GM12878 (cell line): ENCODE results near the gene CTNNA1. TPM values are rescaled to one million over a fixed set of nuclear protein-coding genes. Genes with fewer than 3 reads are reported as not detected.
A peak's percentile ranks its signal among the peaks of the same experiment; 100 is the strongest.
"Not testable (repeated sequence)": the region's sequence is repeated elsewhere in the genome, so short reads cannot be mapped to it uniquely, and the experiment has no call there.

ENCODE experiments used
- ATAC-seq: fragments of 200-7000 bp; cut with Tn5 transposase; 3 replicates; pipeline ENCODE4 v1.9.1; 2020; ENCODE audit warnings: mild to moderate bottlenecking, moderate library complexity
- BruUV-seq: library from RNA; stranded (reverse); fragments of 400-500 nt; replicated peaks from 2 replicates; lab custom pipeline; 2021; lab: Mats Ljungman, UMichigan
- CTCF ChIA-PET: fragments of 300-600 bp; sonication (Branson Sonifier 250); formaldehyde crosslinking; extraction: SDS; loops from one replicate; lab custom pipeline; 2021; ENCODE audit warnings: inconsistent platforms; lab: Yijun Ruan, JAX
- POLR2A ChIA-PET: fragments of 350-600 bp; formaldehyde crosslinking; extraction: SDS; loops from one replicate; lab custom pipeline; 2021; ENCODE audit warnings: inconsistent platforms; lab: Charles Lee
- RAD21 ChIA-PET: fragments of 300-600 bp; sonication (Branson Sonifier 250); formaldehyde crosslinking; loops from one replicate; lab custom pipeline; 2023; ENCODE audit warnings: antibody characterized with exemption; ENCODE audit not compliant: unreplicated experiment; lab: Charles Lee
- SMC1A ChIA-PET: fragments of 300-600 bp; sonication (Branson Sonifier 250); formaldehyde crosslinking; loops from one replicate; lab custom pipeline; 2023; ENCODE audit not compliant: unreplicated experiment, uncharacterized antibody; lab: Charles Lee
- DNase-seq: peaks from one replicate; pipeline ENCODE4 v3.0.0-alpha.2; 2011; ENCODE audit warnings: low read depth, low spot score
- FAIRE-seq: peaks from 3 replicates; lab custom pipeline; 2011; peaks lifted over from hg19 to GRCh38; lab: Jason Lieb, UNC
- H2AFZ ChIP-seq: 2 replicates; pipeline ENCODE4 v1.6.0; 2011; ENCODE audit warnings: low read depth, low read length, control low read depth; ENCODE audit not compliant: control insufficient read depth
- H3K27ac ChIP-seq: 2 replicates; pipeline ENCODE4 v1.5.1; 2011; ENCODE audit warnings: control low read depth; ENCODE audit not compliant: control insufficient read depth, insufficient read depth
- H3K27me3 ChIP-seq, 2 experiments: replicated peaks in 1 of 2; 2 replicates each; pipeline versions ENCODE4 v1.6.0 to v1.6.1; 2011; ENCODE audit warnings: low read length in 1 of 2; ENCODE audit not compliant: control insufficient read depth in 2 of 2, insufficient read depth in 2 of 2
- H3K36me3 ChIP-seq, 2 experiments: 2 replicates each; pipeline ENCODE4 v1.5.1; 2011; ENCODE audit warnings: low read length in 1 of 2; ENCODE audit not compliant: control insufficient read depth in 2 of 2, insufficient read depth in 2 of 2
- H3K4me1 ChIP-seq: 2 replicates; pipeline ENCODE4 v1.6.1; 2011; ENCODE audit warnings: mild to moderate bottlenecking, low read length, moderate library complexity, mixed read lengths; ENCODE audit not compliant: control insufficient read depth, insufficient read depth
- H3K4me2 ChIP-seq: 2 replicates; pipeline ENCODE4 v1.6.0; 2011; ENCODE audit warnings: control low read depth; ENCODE audit not compliant: control insufficient read depth, insufficient read depth
- H3K4me3 ChIP-seq: fragments of 200-600 bp; sonication (generic); 2 replicates; pipeline ENCODE4 v1.5.1; 2016
- H3K79me2 ChIP-seq: 2 replicates; pipeline ENCODE4 v1.6.0; 2011; ENCODE audit warnings: low read length; ENCODE audit not compliant: control insufficient read depth, insufficient read depth
- H3K9ac ChIP-seq: 2 replicates; pipeline ENCODE4 v1.8.0; 2011; ENCODE audit warnings: low read length, control low read depth, mixed read lengths; ENCODE audit not compliant: control insufficient read depth, insufficient read depth
- H3K9me3 ChIP-seq: replicated peaks from 3 replicates; pipeline ENCODE4 v1.5.1; 2011; ENCODE audit warnings: mild to moderate bottlenecking, low read length; ENCODE audit not compliant: control insufficient read depth, insufficient read depth
- H4K20me1 ChIP-seq: 2 replicates; pipeline ENCODE4 v1.6.0; 2011; ENCODE audit not compliant: control insufficient read depth, insufficient read depth
- ASH2L ChIP-seq: fragments of 300-600, 200-600 bp; sonication (generic); IDR thresholded peaks from 2 replicates; pipeline ENCODE4 v1.6.1; 2017; ENCODE audit warnings: low read depth, mild to moderate bottlenecking, borderline replicate concordance
- ATF3 ChIP-seq: IDR thresholded peaks from 2 replicates; pipeline ENCODE4 v1.6.1; 2011; ENCODE audit warnings: low read depth, mild to moderate bottlenecking, low read length, moderate library complexity, borderline replicate concordance; ENCODE audit errors: extremely low read depth
- BMI1 ChIP-seq: fragments of 450-650 bp; IDR thresholded peaks from 2 replicates; pipeline ENCODE4 v1.6.1; 2016; ENCODE audit warnings: mild to moderate bottlenecking, moderate library complexity, borderline replicate concordance
- CBFB ChIP-seq: IDR thresholded peaks from 2 replicates; pipeline ENCODE4 v1.6.1; 2016; ENCODE audit warnings: antibody characterized with exemption, low read depth
- CHD2 ChIP-seq: IDR thresholded peaks from 2 replicates; pipeline ENCODE4 v1.6.1; 2011; ENCODE audit warnings: low read depth, low read length, improper control_type of control experiment, borderline replicate concordance
- CHD4 ChIP-seq: fragments of 200-600 bp; sonication (generic); IDR thresholded peaks from 2 replicates; pipeline ENCODE4 v1.6.1; 2016; ENCODE audit warnings: mild to moderate bottlenecking
- ETV6 ChIP-seq, 2 experiments: fragments of 450-650 bp in 1 of 2; IDR thresholded peaks in 1 of 2; conservative IDR thresholded peaks in 1 of 2; 2 replicates each; pipeline ENCODE4 v1.6.1; 2014; ENCODE audit warnings: antibody characterized with exemption in 1 of 2, borderline replicate concordance in 1 of 2, low read depth in 1 of 2, mild to moderate bottlenecking in 1 of 2, moderate library complexity in 1 of 2
- HDGF ChIP-seq: fragments of 450-650 bp; IDR thresholded peaks from 2 replicates; pipeline ENCODE4 v1.6.1; 2016; ENCODE audit warnings: antibody characterized with exemption
- IKZF1 ChIP-seq: fragments of 450-650 bp; conservative IDR thresholded peaks from 2 replicates; pipeline ENCODE4 v1.6.1; 2017; ENCODE audit warnings: antibody characterized with exemption, mild to moderate bottlenecking
- NR2F1 ChIP-seq: fragments of 450-650 bp; conservative IDR thresholded peaks from 2 replicates; pipeline ENCODE4 v1.6.1; 2017; ENCODE audit warnings: mild to moderate bottlenecking
- POLR2AphosphoS5 ChIP-seq: IDR thresholded peaks from 2 replicates; pipeline ENCODE4 v1.6.1; 2011; ENCODE audit warnings: mild to moderate bottlenecking, low read length, inconsistent platforms
- RFX5 ChIP-seq: IDR thresholded peaks from 2 replicates; pipeline ENCODE4 v1.6.1; 2011; ENCODE audit warnings: low read depth, low read length, improper control_type of control experiment
- SUZ12 ChIP-seq: fragments of 200-600 bp; sonication (generic); IDR thresholded peaks from one replicate; pipeline ENCODE4 v1.6.1; 2018; ENCODE audit warnings: antibody characterized with exemption, mild to moderate bottlenecking; ENCODE audit not compliant: unreplicated experiment
- TAF1 ChIP-seq: IDR thresholded peaks from 2 replicates; pipeline ENCODE4 v1.6.1; 2011; ENCODE audit warnings: mild to moderate bottlenecking, low read depth, low read length, borderline replicate concordance
- TCF7 ChIP-seq: IDR thresholded peaks from 2 replicates; pipeline ENCODE4 v1.6.1; 2014; ENCODE audit warnings: antibody characterized with exemption, borderline replicate concordance
- ZNF217 ChIP-seq: fragments of 450-650 bp; IDR thresholded peaks from 2 replicates; pipeline ENCODE4 v1.6.1; 2017; ENCODE audit warnings: antibody characterized with exemption, mild to moderate bottlenecking
- WGBS: methylation state at CpG from one replicate; pipeline ENCODE4 v1.1.6; 2016; ENCODE audit warnings: low lambda C conversion rate; ENCODE audit not compliant: insufficient replicate concordance, insufficient coverage; ENCODE audit errors: missing lambda C conversion rate; 5-methylcytosine and 5-hydroxymethylcytosine counted together
- in situ Hi-C: fragments of 300-500 bp; cut with MboI; formaldehyde crosslinking; loops from 9 replicates; pipeline ENCODE4 v1.14.3; 2018; ENCODE audit warnings: mixed read lengths
- intact Hi-C: fragments of 100-400 bp; cut with micrococcal nuclease; formaldehyde crosslinking; loops from one replicate; pipeline ENCODE4 v1.14.2; 2022; ENCODE audit not compliant: unreplicated experiment
- polyA plus RNA-seq, 11 experiments: library from polyadenylated mRNA; depleted of rRNA in 4 of 11; unstranded in 6 of 11; stranded (reverse) in 5 of 11; fragments of >200 nt; fragmentation: Nextera tagmentation in 4 of 11; fragmentation: Illumina TruSeq in 1 of 11; extraction: Ambion mirVana in 4 of 11; extraction: Trizol in 1 of 11; gene quantifications; 1 replicate in 1 of 11; 2 replicates in 10 of 11; pipeline versions ENCODE4 v1.2.1 to v1.2.3, GENCODE V29; 2011 to 2016; ENCODE audit warnings: inconsistent platforms in 2 of 11, missing spikeins in 2 of 11, low read depth in 1 of 11
- total RNA-seq, 4 experiments: library from RNA; depleted of rRNA in 3 of 4; stranded (reverse); fragments of >200 nt in 3 of 4; fragmentation: Illumina TruSeq in 1 of 4; extraction: Trizol in 1 of 4; gene quantifications; 2 replicates each; pipeline versions ENCODE4 v1.2.1 to v1.2.3, GENCODE V29; 2013 to 2021
- TF ChIP-seq, protein P1 (sequence below): fragments of 450-650 bp; IDR thresholded peaks from 2 replicates; pipeline ENCODE4 v1.6.1; 2018; ENCODE audit warnings: borderline replicate concordance, mild to moderate bottlenecking; ENCODE audit not compliant: partially characterized antibody

The CTNNA1 gene
- total and polyA plus RNA-seq, 10 of the 15 experiments (the other 5 are each of a cell fraction or from before 2014, with no cell fraction given), result 32.6 to 104 (median 57.7) TPM

- TF ChIP-seq TAF1 (peak; percentile 19; the same call in 1 of the 2 replicates), ETV6 (conservative IDR thresholded peaks at IDR 0.05 in 1 of 2, IDR thresholded peaks at IDR 0.05 in 1 of 2; ENCODE audit: borderline replicate concordance in 1 of 2, low read depth in 1 of 2) (no peak), NR2F1 (peak; percentile 85), BMI1 (no peak), CBFB (no peak), SUZ12 (no peak), IKZF1 (peak; percentile 90), RFX5 (no peak), CHD4 (no peak), CHD2 (no peak), ZNF217 (peak; percentile 37), HDGF (no peak), ASH2L (no peak), TCF7 (no peak), POLR2AphosphoS5 (peak; percentile 48; the same call in 1 of the 2 replicates), ATF3 (no peak)
- TF ChIP-seq, protein P1, sequence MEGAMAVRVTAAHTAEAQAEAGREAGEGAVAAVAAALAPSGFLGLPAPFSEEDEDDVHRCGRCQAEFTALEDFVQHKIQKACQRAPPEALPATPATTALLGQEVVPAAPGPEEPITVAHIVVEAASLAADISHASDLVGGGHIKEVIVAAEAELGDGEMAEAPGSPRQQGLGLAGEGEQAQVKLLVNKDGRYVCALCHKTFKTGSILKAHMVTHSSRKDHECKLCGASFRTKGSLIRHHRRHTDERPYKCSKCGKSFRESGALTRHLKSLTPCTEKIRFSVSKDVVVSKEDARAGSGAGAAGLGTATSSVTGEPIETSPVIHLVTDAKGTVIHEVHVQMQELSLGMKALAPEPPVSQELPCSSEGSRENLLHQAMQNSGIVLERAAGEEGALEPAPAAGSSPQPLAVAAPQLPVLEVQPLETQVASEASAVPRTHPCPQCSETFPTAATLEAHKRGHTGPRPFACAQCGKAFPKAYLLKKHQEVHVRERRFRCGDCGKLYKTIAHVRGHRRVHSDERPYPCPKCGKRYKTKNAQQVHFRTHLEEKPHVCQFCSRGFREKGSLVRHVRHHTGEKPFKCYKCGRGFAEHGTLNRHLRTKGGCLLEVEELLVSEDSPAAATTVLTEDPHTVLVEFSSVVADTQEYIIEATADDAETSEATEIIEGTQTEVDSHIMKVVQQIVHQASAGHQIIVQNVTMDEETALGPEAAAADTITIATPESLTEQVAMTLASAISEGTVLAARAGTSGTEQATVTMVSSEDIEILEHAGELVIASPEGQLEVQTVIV, result no peak
These were observed at the start of gene CTNNA1 (continued) for GRCh38 chr5:138752951-138753793.

- H4K20me1 ChIP-seq, H3K4me3 ChIP-seq, intact Hi-C loops, POLR2A ChIA-PET, RAD21 ChIA-PET, in situ Hi-C loops, H3K4me2 ChIP-seq, BruUV-seq, H3K4me1 ChIP-seq, H3K36me3 ChIP-seq, H2AFZ ChIP-seq, H3K79me2 ChIP-seq, H3K27ac ChIP-seq, H3K9ac ChIP-seq, FAIRE-seq, H3K27me3 ChIP-seq, DNase-seq, H3K9me3 ChIP-seq, ATAC-seq: not testable (repeated sequence)
- ChIA-PET SMC1A (interaction anchor here (0.6 to 1.6 kb wide), 5 partner anchors 18 to 593 kb away, joined by 3 to 4 read pairs (median 3); no protein-coding TSS in a partner anchor), CTCF (interaction anchor here (0.6 to 2.1 kb wide), 2 partner anchors 69 to 85 kb away, joined by 3 to 11 read pairs; no protein-coding TSS in a partner anchor)
- WGBS, result 40% methylated on average over 3 of the region's 3 CpGs
These were observed 49.4 kb upstream of the CTNNA1 start for GRCh38 chr5:138703777-138704176.
